ENCODE results near the gene CASP8AP2. TPM values are rescaled to one million over a fixed set of nuclear protein-coding genes. Genes with fewer than 3 reads are reported as not detected.
A peak's percentile ranks its signal among the peaks of the same experiment; 100 is the strongest.
"Not testable (repeated sequence)": the region's sequence is repeated elsewhere in the genome, so short reads cannot be mapped to it uniquely, and the experiment has no call there.

The CASP8AP2 gene
- total RNA-seq: 10 to 100 TPM in 6 of 7 donors, 1 to 10 TPM in 1; 9.0 to 18.1 (median 16.2) TPM
- 1 to 10 TPM; 5.2 to 7.7 TPM for polyA plus RNA-seq
- long read RNA-seq, donor 1, transcript CASP8AP2-206 (7 exons, 1,153 nt): minor isoform, 5 of 45 reads
- long read RNA-seq, donor 1, transcript CASP8AP2-202 (7 exons, 1,280 nt): major isoform, 17 of 45 reads
- long read RNA-seq, donor 1, partial matches to known transcripts: 13 of 45 reads
- long read RNA-seq, donor 1, other reads (novel, unspliced or antisense): 10 of 45 reads
- long read RNA-seq, donor 2, partial matches to known transcripts: 0 of 5 reads
- long read RNA-seq, donor 2, other reads (novel, unspliced or antisense): 0 of 5 reads
- long read RNA-seq, donor 3, partial matches to known transcripts: 3 of 15 reads
- long read RNA-seq, donor 3, other reads (novel, unspliced or antisense): 12 of 15 reads

DNA sequence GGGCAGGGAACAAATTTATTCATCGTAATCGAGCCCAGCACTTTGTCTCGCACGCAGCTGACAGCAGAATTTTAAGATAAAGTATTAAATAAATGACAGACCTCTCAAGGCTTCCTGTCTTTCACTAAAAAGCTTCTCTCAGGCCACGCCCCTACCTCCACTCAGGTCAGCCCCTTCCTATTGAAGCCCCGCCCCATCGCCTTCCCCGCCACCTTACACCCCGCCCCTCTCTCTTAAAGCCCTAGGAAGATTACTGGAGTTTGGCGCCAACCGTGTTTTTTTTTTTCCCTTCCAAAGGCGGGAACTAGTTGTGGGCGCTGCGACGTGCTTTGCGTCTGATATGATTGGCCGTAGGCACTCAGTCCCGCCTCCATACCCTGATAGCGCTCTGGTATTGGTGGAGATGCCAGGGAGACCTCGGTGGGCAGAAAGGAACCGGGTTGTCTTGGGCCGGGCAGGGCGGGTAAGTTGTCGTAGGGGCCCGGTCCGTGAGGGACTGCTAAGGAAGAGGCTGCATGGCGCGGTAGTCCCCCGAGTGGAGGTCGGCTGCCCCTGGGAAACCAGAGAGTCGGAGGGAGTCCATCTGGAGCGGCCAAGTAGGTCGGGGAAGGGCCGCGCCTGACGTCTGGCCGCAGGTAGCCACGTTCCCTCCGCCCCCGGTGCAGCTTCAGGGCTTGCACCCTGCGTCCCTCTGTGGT, at the start of gene CASP8AP2:
TSS of gene CASP8AP2 (plus strand) at position 409 of the 698 bp plus-strand sequence.
- H3K36me3 ChIP-seq: no peaks in the 10 kb centered on the region
- H3K4me1 ChIP-seq (ENCODE audit: insufficient read depth): peaks cover 6% of the 10 kb centered on the region
- H3K27me3 ChIP-seq: no peaks in the 10 kb centered on the region
- H3K9me3 ChIP-seq: no peaks in the 10 kb centered on the region
- intact Hi-C loops (cut with DNase I): no loop called here
- H3K4me3 ChIP-seq: peak within 1 kb of the TSS; percentile 91
- 0 to 1% (median 1%) methylated on average over 41 of the region's 41 CpGs for WGBS, 3 donors
- H3K27ac ChIP-seq: peak within 1 kb of the TSS; percentile 25 to 59
- TF ChIP-seq POLR2A (IDR thresholded peaks at IDR 0.05): peak; percentile 36
- TF ChIP-seq, protein P1, sequence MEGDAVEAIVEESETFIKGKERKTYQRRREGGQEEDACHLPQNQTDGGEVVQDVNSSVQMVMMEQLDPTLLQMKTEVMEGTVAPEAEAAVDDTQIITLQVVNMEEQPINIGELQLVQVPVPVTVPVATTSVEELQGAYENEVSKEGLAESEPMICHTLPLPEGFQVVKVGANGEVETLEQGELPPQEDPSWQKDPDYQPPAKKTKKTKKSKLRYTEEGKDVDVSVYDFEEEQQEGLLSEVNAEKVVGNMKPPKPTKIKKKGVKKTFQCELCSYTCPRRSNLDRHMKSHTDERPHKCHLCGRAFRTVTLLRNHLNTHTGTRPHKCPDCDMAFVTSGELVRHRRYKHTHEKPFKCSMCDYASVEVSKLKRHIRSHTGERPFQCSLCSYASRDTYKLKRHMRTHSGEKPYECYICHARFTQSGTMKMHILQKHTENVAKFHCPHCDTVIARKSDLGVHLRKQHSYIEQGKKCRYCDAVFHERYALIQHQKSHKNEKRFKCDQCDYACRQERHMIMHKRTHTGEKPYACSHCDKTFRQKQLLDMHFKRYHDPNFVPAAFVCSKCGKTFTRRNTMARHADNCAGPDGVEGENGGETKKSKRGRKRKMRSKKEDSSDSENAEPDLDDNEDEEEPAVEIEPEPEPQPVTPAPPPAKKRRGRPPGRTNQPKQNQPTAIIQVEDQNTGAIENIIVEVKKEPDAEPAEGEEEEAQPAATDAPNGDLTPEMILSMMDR (IDR thresholded peaks at IDR 0.05): no peak
- DNase-seq: peak; percentile 91 to 95 (median 93)

DNA sequence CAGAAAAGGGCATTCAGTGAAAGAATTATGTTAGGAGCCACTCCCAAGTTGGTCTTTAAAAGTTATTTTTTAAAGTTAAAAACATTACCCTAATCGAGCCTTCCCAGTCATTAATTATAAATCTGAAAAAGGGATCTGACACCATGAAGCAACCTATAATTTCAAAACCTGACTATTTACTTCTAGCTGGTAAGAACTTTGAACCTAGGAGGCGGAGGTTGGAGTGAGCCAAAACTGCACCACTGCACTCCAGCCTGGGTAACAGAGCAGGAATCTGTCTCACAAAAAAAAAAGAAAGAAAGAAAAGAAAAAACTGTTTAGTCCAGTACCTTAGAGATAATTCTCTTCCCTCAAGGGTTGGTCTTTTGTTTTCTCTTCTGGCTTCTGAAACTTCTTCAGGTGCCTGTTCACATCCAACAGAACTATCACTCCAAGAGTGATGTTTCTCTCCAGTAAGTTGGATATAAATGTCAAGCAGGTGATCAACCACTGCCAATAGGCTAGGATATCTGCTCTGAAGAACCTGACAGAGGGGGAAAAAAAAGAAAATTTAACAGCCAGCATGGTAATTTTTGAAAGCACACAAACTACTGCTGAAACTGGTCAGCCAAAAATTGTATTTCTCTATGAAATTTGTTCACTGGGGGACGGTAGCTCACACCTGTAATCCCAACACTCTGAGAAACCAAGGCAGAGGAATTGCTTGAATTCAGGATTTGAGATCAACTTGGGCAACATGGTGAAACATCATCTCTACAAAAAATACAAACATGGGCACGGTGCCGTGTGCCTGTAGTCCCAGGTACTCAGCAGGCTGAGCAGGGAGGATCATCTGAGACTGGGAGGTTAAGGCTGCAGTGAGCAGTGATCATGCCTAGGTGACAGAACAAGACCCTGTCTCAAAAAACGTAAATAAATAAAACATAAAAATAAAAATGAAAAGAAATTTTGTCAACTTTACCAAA, 48.3 kb upstream of the CASP8AP2 start:
- H3K9me3 ChIP-seq: no peaks in the 10 kb centered on the region
- intact Hi-C loops (cut with DNase I): no loop called here
- TF ChIP-seq, protein P1 (IDR thresholded peaks at IDR 0.05): no peak
- TF ChIP-seq EP300 (IDR thresholded peaks at IDR 0.05): no peak
- no peak for TF ChIP-seq POLR2A (IDR thresholded peaks at IDR 0.05)
- H3K27ac ChIP-seq: no peak overlapping the region
- no peak overlapping the region for H3K4me3 ChIP-seq
- 91 to 93% (median 92%) methylated on average over 6 of the region's 6 CpGs for WGBS, 3 donors
- no peaks in the 10 kb centered on the region for H3K4me1 ChIP-seq (ENCODE audit: insufficient read depth)
- no peak for DNase-seq
- no peaks in the 10 kb centered on the region for H3K27me3 ChIP-seq
- no peaks in the 10 kb centered on the region for H3K36me3 ChIP-seq

DNA sequence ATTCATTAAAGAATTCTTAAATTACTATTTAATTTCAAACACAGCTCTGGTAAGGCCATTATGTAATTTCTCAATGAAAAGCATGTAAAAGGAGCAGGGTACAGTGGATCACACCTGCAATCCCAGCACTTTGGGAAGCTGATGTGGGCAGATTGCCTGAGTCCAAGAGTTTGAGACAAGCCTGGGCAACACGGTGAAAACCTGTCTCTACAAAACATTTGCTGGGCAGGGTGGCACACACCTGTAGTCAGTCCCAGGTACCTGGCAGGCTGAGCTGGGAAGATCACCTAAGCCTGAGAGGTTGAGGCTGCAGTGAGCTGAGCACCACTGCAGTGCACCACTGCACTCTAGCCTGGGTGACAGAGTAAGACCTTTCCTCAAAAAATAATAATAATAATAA, 47.5 kb upstream of the CASP8AP2 start:
- no peak for DNase-seq
- intact Hi-C loops (cut with DNase I): no loop called here
- WGBS, 3 donors: 83 to 87% (median 84%) methylated on average over 1 of the region's 1 CpG

DNA sequence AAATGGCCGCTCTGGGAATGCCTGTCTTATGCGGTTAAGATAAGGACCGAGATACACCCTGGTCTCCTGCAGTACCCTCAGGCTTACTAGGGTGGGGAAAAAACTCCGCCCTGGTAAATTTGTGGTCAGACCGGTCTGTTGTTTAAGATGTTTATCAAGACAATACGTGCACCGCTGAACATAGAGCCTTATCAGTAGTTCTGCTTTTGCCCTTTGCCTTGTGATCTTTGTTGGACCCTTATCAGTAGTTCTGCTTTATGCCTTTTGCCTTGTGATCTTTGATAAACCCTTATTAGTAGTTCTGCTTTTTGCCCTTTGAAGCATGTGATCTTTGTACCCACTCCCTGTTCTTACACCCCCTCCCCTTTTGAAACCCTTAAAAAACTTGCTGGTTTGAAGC, 46.4 kb upstream of the CASP8AP2 start:
- WGBS, 3 donors: 93 to 97% (median 95%) methylated on average over 7 of the region's 7 CpGs
- H3K27ac ChIP-seq; intact Hi-C loops (cut with DNase I); H3K9me3 ChIP-seq; H3K36me3 ChIP-seq; H3K4me1 ChIP-seq (ENCODE audit: insufficient read depth); H3K27me3 ChIP-seq; H3K4me3 ChIP-seq; DNase-seq: not testable (repeated sequence)

More for the DNA sequence above, 47.5 kb upstream of the CASP8AP2 start:
- Histone ChIP-seq H3K27ac (no peak overlapping the region), H3K27me3 (no peaks in the 10 kb centered on the region), H3K36me3 (no peaks in the 10 kb centered on the region), H3K4me1 (ENCODE audit: insufficient read depth) (no peaks in the 10 kb centered on the region), H3K9me3 (no peaks in the 10 kb centered on the region), H3K4me3 (no peak overlapping the region)
- TF ChIP-seq POLR2A (IDR thresholded peaks at IDR 0.05): no peak
- no peak for TF ChIP-seq EP300 (IDR thresholded peaks at IDR 0.05)
- TF ChIP-seq, protein P1 (IDR thresholded peaks at IDR 0.05): no peak
